Uterus (tissue), 2 donors: ENCODE results near the gene RAB10.

ENCODE experiments used
- POLR2A ChIP-seq, 2 donors: fragments of 450-650 bp; IDR thresholded peaks; one replicate each; pipeline ENCODE4 v1.6.1; 2016; ENCODE audit warnings: antibody characterized with exemption in 2 of 2, mild to moderate bottlenecking in 1 of 2, moderate library complexity in 1 of 2
- TF ChIP-seq, protein P1 (sequence below), 4 experiments: fragments of 200-600 bp in 2 of 4; fragments of 450-650 bp in 2 of 4; sonication (generic) in 2 of 4; IDR thresholded peaks; one replicate each; pipeline ENCODE4 v1.5.1; 2016 to 2019; ENCODE audit warnings: antibody characterized with exemption in 4 of 4, mild to moderate bottlenecking in 2 of 4, moderate library complexity in 1 of 4

DNA sequence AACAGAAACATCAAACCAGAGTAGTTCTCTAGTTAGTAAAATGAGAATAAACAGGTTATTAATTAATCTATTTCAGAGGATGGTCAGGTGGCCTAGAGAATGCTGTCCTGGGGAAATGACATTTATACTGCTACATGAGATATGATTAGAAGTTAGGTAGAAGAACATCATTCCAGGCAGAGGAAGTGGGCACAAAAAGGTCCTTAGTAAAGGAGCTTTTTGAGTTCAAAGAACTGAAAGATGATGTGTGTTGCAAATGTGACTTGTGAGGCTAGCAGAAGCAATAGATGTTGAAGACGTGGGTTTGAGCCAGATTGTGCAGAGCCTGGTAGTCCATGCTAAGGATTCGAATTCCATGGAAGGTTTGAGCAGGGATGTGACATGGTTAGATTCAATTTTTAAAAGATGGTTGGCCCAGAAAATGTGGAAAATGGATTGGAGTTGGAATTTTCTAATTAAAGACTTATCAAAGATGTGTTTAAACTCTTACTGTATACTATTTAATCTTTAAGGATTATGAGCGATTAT lies 34.2 kb downstream of the RAB10 start:
- TF ChIP-seq, protein P1, sequence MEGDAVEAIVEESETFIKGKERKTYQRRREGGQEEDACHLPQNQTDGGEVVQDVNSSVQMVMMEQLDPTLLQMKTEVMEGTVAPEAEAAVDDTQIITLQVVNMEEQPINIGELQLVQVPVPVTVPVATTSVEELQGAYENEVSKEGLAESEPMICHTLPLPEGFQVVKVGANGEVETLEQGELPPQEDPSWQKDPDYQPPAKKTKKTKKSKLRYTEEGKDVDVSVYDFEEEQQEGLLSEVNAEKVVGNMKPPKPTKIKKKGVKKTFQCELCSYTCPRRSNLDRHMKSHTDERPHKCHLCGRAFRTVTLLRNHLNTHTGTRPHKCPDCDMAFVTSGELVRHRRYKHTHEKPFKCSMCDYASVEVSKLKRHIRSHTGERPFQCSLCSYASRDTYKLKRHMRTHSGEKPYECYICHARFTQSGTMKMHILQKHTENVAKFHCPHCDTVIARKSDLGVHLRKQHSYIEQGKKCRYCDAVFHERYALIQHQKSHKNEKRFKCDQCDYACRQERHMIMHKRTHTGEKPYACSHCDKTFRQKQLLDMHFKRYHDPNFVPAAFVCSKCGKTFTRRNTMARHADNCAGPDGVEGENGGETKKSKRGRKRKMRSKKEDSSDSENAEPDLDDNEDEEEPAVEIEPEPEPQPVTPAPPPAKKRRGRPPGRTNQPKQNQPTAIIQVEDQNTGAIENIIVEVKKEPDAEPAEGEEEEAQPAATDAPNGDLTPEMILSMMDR (IDR thresholded peaks at IDR 0.05) = no peak
- no peak for TF ChIP-seq POLR2A (IDR thresholded peaks at IDR 0.05)
